ENCODE measurements around the gene KLLN. TPM values are rescaled to one million over a fixed set of nuclear protein-coding genes. Genes with fewer than 3 reads are reported as not detected.

The KLLN gene
- total RNA-seq, 1 experiment from 2014 or later = 0.15 TPM

- Histone ChIP-seq H3K4me1 (ENCODE audit: insufficient read depth, low read length) (peaks cover 18% of the 10 kb centered on the region; the same call in 1 of the 2 replicates), H3K27ac (ENCODE audit: low read length) (0 out of 2 replicates have a peak overlapping the region, but pooled peaks have one; percentile 2), H3K9me2 (replicated peaks; ENCODE audit: low read length) (no peaks in the 10 kb centered on the region), H3K9me3 (ENCODE audit: low read length) (no peaks in the 10 kb centered on the region), H2AFZ (ENCODE audit: low read length) (no peak overlapping the region), H3K79me2 (ENCODE audit: low read length) (peaks cover 92% of the 10 kb centered on the region), H4K20me1 (ENCODE audit: low read length) (peaks cover 43% of the 10 kb centered on the region), H3K4me3 (ENCODE audit: low read length) (peak overlapping the region; percentile 94), H3K4me2 (ENCODE audit: low read length) (peak overlapping the region; percentile 86), H3K9ac (ENCODE audit: low read length) (peak overlapping the region; percentile 95), H3K27me3 (ENCODE audit: low read length) (no peaks in the 10 kb centered on the region), H3K36me3 (ENCODE audit: low read depth, low read length) (no peaks in the 10 kb centered on the region), H3F3A (ENCODE audit: low read length, unreplicated experiment) (no peaks in the 10 kb centered on the region)
- TF ChIP-seq EZH2 (IDR thresholded peaks at IDR 0.05; ENCODE audit: low read length, unreplicated experiment) (no peak), CTCF (conservative IDR thresholded peaks at IDR 0.05; ENCODE audit: low read depth, low read length) (no peak), EZH2phosphoT487 (IDR thresholded peaks at IDR 0.05; ENCODE audit: borderline replicate concordance, low read length) (no peak)
- intact Hi-C loops (cut with micrococcal nuclease) = no loop called here
- ChIA-PET CTCF (no interaction called here), POLR2A (ENCODE audit: unreplicated experiment) (no interaction called here)
- peak; percentile 1 for DNase-seq
- BruUV-seq (replicated peaks) = no TSS peak
- ATAC-seq = no peak
These were observed 4.9 kb upstream of the KLLN start for GRCh38 chr10:87868277-87868676.

DNA sequence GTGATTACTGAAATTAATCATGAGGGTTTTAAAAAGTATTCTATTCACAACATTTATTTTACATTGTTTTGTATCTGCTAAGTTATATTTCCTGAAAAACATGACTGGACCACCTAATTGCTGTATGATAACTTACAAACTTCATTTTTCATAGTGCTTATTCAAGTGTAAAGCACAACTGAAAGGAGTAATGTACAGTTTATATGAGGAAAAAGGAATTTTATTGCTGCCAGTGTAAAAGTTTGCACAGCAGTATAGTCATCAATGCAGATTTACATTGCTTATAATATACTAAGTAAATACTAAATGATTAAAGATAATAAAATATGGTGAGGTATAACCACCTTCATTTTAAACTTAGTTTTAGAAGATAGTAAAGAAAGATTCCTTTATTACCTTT, 4.1 kb upstream of the KLLN start:
- BruUV-seq (replicated peaks) = no TSS peak
- no peak for ATAC-seq
- H3K27ac ChIP-seq (ENCODE audit: low read length) = peak overlapping the region; percentile 25

More for the DNA sequence above, 4.1 kb upstream of the KLLN start:
- DNase-seq = peak; percentile 28
- no peaks in the 10 kb centered on the region for H3K36me3 ChIP-seq (ENCODE audit: low read depth, low read length)
- ChIA-PET CTCF (no interaction called here), POLR2A (ENCODE audit: unreplicated experiment) (no interaction called here)
- TF ChIP-seq CTCF (conservative IDR thresholded peaks at IDR 0.05; ENCODE audit: low read depth, low read length) (no peak), EZH2phosphoT487 (IDR thresholded peaks at IDR 0.05; ENCODE audit: borderline replicate concordance, low read length) (no peak), EZH2 (IDR thresholded peaks at IDR 0.05; ENCODE audit: low read length, unreplicated experiment) (no peak)
- intact Hi-C loops (cut with micrococcal nuclease) = no loop called here
- H3K9ac ChIP-seq (ENCODE audit: low read length) = peak overlapping the region; percentile 95
- H3K9me3 ChIP-seq (ENCODE audit: low read length) = no peaks in the 10 kb centered on the region
- H3K27me3 ChIP-seq (ENCODE audit: low read length) = no peaks in the 10 kb centered on the region
- H2AFZ ChIP-seq (ENCODE audit: low read length) = no peak overlapping the region
- H3F3A ChIP-seq (ENCODE audit: low read length, unreplicated experiment) = no peaks in the 10 kb centered on the region
- H3K4me3 ChIP-seq (ENCODE audit: low read length) = peak overlapping the region; percentile 94
- H3K79me2 ChIP-seq (ENCODE audit: low read length) = peaks cover 84% of the 10 kb centered on the region
- H4K20me1 ChIP-seq (ENCODE audit: low read length) = peaks cover 43% of the 10 kb centered on the region
- no peaks in the 10 kb centered on the region for H3K9me2 ChIP-seq (replicated peaks; ENCODE audit: low read length)
- H3K4me2 ChIP-seq (ENCODE audit: low read length) = peak overlapping the region; percentile 86
- peaks cover 18% of the 10 kb centered on the region; the same call in 1 of the 2 replicates for H3K4me1 ChIP-seq (ENCODE audit: insufficient read depth, low read length)

Measured in PC-3 (cell line).